Retina (tissue), 1 donor: Measurements from ENCODE around the gene SLC25A26.

ENCODE experiments used
- DNase-seq: peaks from one replicate; pipeline ENCODE4 v3.0.0-alpha.2; 2016

SLC25A26 gene

DNA sequence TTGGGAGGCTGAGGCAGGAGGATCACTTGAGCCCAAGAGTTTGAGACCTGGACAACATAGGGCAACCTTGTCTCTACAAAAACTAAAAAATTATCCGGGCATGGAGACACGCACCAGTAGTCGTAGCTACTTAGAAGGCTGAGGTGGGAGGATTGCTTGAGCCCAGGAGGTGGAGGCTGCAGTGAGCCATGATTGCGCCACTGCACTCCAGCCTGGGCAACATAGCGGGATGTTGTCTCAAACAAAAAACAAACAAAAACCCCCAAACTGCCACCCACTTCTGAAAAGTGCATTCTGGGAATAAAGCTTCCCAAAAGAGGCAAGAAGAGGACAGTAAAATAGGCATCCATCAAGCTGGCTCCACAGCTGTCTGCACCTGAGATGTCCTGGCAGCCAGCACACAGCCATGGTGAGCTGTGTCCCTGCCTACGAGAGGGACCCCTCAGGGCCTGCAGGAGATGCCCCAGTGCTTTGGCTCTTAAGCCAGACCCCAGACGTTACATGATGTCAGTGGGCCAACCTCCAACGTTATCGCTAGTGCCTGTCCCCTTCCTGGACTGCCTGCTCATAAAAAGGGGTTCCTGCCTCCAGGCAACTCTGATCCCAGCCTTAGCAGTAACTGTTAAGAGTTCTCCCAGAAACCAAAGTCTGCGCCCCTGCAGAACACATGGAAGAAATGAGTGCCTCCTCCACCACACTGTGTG, 178.9 kb downstream of the SLC25A26 start:
- DNase-seq: no peak

DNA sequence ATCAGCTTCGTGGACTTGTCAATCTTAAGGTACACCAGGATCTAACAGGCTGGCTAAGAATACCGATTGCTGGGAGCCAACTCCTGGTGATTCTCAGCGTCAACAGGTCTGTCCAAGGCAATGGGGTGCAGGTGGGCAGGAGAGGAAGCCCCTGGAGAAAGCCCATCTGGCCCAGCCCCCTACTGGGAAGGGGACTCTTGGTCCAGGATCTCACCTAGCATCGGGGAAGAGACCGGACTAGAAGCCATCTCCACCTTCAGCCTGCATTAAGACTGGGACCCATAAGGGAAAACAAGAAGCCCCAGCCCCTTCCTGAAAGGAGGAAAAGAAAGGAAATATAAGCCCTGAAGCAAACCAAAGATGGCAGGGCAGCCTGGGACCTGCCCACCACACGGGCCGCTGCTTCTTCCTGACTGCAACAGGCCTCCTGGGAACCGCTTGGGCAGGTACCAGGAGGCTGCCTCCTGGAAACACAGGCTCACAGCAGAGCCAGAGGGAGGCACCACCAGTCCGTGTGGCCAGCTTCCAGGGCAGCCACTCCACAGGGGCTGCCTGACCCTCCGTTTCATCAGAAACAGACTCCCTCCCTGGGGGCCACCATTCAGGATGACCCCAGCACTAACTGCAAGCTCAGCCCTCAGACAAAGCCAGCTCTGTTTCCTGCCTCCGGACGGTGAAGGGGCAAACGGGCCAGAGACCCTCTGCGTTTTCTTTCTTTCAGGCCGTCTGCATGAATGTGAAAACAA, 179.8 kb downstream of the SLC25A26 start:
- DNase-seq: peak; percentile 71

DNA sequence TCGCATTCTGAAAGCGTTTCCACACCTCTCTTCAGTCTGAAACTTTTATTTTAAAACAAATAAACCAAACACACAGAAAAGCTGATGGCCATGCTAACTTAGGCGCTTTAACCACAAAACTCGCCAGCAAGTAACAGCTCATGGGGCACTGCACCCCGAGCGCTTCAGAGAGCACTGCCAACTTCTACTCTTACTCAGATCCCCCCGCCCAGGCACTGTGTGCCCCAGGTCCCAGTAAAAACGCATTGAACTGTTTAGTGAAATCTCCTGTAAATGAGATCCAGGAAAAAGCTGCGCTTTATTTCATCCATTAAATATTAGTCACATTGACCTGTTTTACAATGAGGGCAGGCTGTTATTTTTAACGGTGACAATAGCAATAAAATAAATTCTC, 180.4 kb downstream of the SLC25A26 start:
- no peak for DNase-seq

DNA sequence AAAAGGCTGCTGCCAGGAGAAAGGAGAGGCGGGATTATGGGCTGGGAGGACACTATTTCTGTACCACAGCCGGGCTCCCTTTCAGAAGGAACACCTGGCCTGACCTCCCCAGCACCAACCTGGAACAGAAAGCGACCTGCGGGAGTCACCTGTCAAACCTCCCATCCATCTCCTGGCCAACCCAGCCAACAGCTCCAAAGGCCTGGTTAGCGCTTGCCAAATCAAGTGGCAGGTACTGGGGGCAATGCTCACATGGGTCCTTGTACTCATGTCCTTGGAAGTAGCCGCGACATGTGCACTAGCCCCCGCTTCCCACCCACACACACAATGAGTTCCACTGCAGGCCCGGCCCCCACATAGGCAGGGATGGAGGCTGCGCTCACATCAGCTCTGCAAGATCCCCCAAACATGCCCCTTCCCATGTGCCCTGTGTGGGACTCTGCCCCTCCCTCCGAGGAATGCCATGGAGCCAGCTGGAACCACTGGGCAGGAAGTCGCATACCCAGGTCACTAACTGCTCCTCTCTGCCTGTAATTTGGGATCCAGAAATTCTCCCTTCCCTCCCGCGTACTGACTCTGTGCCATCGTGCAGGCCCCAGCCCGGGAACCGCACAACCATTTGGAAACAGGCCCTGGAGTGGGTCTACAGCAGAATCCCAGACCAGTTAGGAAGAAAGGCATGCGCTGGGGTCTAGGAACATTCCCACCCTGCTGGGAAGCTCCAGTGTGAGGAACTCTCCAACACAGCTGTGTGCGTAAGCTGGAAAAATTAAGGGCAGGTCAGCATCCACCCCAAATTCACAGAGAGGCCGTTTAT, 181.1 kb downstream of the SLC25A26 start:
- DNase-seq: peak; percentile 36

DNA sequence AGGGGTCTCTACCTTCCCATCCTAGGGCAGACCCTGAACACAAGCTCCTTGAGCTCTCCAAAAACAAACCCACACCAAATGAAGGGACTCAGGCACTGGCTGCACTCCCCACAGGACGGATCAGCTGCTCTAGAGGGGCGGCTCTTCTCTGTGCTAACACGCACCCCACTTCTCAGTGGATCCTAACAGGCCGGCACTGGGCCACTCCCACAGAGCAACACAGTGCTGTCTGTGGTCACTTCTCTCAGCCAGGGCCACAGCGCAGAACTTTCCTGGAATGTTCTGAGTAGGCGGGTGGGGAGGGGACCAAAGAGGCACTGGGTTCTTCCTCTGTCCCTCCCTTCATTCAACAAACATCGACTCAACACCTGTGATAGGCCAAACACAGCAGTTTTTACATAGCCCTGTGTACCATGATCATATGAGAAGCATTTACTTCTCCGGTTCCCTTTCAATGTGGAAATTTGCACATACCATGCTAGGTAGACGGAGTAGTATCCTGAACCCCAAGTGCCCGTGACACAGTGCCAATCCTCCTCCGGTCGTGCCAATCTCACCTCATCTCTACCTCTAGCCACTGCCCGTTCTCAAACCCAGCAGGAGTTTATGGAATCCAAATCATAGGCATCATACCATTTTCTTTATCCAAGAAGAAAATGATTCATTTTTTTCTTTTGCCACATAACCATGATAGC, 181.9 kb downstream of the SLC25A26 start:
- no peak for DNase-seq

DNA sequence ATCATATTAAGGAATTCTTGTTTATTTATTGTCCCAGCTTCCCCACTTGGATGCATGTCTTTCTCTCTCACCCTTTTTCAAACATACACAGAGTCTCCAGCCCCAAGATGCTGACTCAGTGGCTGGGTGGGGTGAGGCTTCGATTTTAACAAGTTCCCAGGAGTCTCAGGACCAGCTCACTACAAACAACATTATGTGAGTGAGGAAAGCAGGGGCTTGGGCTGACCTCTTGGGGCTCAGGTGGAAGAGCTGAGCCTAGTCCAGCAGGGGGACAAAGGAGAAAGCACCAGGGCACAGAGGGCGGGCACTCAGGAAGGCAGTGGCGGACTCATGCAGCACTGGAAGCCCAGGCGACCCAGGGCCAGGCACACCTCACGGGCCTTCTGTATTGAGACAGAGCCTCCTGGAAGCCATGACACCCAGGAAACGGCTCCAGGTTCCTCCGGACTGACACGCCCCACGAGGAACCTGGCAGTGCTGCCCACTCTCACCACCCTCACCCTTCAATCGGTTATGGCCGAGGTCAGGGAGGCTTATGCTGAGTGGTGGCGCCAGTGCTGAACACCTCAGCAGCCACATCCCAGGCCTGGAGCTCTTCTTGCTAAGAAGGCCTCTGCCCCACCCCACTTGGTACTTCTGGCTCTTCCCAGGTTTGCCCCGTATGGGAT, 182.7 kb downstream of the SLC25A26 start:
- no peak for DNase-seq

DNA sequence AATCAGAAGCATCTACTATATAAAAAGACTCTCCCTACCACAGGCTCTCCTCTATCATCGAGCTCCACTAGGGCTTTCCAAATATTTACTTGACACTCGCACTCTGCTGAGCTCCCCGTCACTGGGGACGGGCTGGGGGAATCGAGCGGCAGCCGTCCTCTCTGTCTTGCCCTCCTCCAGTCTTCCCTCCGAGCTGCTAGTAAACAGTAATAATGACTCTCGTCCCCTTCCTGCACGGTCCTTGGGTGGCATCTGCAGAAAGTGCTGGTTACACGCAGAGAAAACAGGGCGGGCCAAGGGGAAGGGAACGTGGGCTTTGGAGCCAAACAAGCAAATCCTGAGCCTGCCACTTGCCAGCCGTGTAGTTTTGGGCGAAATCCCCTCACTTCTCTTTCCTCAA, 183.4 kb downstream of the SLC25A26 start:
- DNase-seq: no peak

DNA sequence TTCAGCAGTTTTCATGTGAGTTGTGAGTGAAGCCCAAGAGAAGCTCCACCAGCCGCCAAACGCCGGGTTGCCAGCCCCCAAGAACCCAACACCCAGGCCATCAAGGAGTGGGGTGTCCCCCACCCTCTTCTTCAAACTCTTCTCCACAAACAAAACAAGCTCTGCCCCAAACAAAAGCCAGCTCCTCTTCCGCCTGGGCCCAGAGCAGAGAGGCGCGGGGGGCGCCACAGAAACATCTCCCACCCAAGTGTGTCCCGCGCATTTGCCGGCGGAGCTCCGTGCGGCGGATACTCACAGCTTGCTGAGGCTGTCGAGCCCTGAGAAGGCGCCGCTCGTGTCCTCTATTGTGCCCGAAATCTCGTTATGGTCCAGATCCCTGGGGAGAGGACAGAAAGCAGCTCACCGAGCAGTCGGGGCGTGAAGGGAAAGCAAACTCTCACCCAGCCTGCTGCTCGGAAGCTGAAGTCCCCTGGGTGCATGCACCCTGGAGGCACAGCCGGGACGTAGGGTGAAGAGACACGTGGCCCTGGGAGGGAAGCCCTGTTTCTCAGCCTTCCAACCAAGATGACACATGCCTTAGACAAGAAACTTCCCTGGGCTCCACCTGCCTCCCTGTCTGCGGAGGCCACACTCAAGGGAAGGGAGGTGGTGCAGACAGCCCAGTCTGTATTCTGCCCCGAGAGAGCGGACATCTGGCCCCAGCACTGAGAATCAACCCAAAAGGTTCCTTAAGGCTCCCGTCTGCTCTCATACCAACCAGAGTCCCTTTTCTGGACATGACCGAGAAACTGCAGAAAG, 184.3 kb downstream of the SLC25A26 start:
- DNase-seq: no peak

DNA sequence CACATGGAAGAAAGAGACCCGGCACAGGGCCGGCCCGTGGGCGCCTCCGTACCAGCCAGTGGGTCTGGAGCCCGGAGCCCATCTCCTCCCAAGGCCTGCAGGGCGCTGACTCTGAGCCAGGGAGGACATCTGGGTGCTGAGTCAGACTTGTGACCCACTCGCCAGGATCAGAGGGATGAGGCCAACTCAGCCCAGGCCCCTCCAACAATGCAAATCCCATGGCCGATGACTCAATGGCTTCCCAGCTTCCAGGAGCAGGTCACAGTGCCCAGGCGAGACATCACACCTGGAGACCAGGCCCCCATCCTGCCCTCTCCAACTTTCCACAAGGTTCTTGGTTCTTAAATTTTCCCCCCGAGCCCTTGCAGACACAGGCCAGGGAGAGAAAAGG, 184.9 kb downstream of the SLC25A26 start:
- no peak for DNase-seq

DNA sequence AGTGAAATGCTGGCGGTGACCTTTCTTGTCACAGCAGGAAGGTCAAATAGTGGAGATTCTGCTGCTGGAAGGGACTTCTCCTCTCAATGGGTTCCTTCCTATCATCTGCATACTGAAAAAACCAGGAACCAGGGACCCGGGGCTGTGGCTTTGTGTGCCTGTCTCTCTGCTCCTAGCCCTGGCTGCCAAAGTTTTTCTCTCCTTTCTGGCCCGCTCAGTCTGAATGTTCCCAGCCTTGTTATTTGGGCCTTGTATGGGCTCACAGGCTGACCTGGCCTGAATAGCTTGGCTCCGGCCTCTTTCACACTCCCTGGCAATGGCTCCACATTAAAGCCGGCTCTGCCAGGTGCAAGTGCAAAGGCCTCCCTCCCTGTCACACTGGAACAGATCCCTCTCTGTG, 185.4 kb downstream of the SLC25A26 start:
- DNase-seq: no peak

DNA sequence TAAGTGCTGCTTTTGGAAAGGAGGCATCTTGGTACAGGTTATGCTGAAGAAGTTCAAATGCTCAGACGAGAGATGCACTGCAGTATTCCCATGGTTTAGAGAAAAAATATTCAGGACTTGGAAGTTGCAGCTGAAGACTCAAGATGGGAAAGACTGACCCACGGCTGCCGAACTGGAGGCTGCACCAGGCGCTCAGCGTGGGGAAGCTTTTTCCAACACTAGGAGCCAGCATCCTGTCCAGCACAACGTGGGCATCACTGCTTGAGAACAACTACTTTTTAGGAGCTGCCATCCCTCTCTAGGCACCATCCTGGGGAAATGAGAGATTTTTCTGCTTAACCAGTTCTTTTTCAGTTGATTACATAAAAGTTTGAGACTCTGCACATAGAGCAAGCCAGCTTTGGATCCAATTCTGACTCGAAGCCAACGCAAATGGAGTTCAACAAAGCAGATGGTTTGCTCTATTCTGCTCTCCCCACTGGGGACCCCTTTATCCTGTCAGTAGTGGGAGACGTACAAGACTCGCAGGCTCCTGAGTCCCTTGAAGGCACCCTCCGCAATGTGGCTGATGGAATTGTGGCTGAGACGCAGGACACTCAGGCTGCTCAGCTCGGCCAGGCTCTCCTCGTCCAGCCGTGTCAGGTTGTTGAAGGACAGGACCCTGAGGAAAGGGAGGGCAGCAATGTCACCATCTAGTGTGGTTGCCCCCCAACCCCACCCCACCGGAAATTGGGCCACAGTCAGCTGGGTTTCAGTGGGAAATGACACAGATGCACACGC, 186.2 kb downstream of the SLC25A26 start:
- DNase-seq: no peak

DNA sequence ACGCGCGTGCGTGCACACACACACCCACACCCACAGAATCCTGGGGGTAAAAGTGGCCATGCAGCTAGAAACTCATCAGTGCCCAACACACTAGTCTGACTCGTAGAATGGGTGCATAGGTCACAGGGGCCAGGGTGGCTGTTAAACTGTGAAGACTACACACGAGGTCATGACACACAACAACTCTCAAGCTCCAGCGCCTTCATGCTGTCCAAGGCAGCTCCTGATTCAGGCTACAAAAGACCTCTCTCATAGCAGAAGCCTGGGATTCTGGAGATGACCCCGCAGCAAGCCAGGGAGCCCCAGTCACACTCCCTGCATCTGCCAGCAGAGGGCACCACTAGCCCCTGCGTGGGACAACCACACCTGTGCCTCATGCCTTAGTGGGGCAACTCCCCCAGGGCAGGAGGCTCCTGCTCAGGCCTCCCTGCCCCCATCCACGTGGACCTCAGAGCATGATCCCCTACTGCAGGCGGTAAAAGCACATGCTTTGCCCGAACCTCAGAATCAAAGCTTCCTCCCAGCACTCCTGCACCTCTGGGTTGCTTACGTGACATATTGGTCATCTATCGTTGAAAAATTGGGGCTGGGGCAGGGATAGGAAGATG, 186.9 kb downstream of the SLC25A26 start:
- peak; percentile 80 for DNase-seq

DNA sequence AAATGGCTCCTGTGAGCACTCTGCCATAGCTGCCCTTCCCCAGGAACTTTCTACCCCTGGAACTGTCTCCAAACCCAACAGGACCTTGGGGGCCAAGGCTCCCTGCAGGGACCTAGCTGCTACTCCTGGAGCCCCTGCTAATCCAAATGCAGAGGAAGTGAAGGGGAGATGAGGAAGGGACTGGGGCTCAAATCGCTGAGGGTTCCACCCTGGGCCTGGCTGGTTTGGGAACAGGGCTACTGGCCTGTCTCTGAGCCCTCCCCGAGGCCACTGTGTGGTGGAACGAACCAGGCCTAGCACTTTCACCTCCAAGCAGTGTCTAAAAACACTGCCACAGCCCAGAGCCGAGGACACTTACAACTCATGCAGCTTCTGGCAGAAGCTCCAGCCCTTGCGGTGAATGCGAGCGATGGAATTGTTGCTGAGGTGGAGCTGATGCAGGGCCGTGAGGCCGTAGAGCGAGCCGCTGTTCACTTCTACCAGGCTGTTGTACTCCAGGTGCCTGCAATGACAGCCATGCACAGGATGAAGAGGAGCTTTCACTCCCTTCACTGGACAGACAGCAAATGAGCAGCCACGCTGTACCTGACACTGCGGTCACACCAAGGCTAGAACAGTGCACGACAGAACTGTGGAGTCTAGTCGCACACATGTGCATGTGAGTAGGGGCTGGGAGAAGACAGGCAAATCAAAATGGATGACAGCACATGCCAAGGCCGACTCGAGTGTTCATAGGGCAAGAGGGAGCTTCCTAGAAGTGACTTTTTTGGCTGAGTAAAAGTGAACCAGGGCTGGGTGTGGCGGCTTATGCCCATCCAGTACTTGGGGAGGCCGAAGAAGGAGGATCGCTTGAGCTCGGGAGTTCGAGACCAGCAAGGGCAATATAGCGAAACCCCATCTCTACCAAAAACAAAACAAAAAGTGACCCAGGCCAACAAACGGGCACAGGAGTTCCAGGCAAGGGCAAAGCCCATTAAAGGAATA, 189.3 kb downstream of the SLC25A26 start:
- no peak for DNase-seq

DNA sequence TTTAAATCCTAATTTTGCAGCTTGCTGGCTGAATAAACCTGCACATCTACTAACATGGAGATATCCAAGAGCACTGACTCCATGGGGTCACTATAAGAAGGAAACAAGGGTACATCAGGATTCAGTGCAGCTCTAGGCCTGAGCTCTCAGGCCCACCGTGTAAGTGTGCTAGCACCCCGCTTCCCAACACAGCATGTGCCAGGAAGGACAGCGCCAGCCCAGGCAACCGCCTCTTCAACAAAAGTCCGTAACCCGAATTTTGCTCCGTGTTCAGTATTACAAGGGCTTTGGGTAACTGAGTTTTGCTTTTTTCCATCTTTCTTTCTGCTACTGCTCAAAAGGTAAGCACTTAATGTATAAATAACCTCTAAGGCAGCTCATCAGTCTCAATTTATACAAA, 190.2 kb downstream of the SLC25A26 start:
- no peak for DNase-seq

DNA sequence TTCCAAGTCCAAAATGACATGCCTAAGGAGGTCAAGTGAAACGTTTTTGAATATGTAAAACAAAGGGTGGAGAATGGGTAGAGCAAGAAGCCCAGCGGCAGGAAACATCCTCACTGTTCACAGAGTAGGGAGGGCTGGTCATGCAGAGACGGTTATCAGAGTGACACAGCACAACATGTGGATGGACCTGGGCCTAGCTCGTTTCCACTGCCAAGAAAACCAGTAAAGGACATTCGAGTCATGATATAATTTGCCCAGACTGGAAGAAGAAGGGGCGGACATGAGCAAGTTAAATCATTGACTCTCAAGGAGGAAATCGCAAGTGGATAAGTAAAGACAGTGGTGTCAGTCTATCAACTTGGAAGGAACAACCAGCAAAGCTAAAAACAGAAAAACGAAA, 190.7 kb downstream of the SLC25A26 start:
- DNase-seq: no peak

DNA sequence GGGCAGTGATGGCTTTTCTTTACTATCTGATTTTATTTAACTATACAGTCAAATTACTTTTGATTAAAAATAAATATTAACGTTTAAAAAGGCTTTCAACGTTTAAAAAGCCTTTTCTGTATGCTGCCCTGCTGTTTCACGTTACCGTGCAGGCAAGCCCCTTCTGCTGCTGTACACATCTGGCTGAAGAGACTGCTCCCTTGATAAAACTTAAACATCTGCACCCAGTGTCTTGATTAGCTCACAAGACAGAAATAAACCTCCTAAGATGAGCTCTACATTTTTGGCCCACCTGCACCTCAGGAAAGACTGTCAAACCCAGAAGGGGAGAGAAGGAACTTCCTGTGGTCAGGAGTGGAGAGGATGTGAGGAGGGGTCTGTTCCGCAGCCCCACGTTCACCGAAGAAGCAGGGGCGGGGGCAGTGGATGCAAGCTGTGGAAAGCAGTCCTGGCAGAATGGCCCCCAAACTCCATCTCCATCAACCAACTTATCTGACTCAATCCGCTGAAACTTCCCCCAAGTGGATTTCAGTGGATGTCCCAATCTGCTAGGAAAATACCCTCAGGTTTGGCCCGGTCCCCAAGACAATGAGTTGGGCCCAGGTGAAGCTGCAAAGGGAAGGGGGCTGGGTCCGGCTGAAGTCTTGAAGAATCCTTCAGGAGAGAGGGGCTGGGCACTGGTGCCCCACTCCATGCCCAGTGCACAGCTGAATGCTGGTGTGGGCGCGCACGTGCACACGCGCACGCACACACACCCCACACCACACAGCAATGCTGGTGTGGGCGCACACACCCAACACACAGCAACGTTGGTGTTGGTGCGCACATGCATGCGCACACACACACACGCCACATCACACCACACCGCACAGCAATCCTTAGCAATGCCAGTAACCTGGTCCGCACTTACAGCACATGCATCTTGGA, 191.4 kb downstream of the SLC25A26 start:
- DNase-seq: no peak

DNA sequence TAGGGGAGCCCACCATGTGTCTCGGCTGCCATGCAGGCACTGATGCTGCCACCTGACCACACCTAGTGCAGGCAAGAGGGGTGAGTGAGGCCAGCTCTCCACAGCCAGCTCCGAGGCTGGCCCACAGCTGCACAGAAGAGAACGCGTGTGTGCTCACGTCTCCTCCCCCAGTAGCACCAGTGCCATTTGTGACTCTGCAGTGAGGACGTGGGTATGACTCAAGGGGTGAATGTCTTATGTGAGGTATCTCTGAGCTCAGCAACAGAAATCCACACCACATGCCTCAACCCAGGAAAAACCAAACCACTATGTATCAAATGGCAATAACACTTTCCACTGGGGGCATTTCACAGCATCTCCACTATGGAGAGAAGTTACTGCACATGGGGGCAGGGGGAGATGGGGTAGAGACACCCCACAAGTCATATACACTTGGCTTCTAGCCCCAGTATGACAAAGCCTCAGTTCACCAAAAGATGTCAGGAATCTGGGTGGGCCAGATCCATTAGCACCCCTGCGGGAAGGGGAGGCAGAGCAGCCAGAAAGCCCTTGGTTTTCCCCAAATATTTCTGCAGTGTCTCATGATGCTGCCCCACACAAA, 192.4 kb downstream of the SLC25A26 start:
- DNase-seq: no peak

DNA sequence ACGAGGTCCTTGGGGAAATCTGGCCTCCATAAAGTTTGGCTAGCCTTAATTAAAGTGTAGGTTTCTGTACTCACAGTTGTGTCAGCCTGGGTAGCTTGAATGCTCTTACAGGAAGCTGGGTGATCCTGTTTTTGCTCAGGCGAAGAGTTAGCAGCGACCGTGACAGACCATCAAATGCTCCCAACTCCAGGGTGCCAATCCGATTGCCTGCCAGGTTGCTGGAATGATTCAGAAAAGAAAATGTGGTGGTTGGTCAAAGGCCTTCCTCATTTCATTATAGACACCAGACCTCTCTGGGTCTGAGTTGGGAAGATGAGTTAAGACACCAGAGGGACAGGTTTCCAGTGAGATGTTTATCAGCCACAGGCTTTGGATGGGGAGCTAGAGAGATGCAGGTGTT, 194.0 kb downstream of the SLC25A26 start:
- no peak for DNase-seq
